GM21529 (cell line): ENCODE results near the gene PGRMC2.
A peak's percentile ranks its signal among the peaks of the same experiment; 100 is the strongest.

ENCODE experiments used
- ATAC-seq: cut with Tn5 transposase; IDR thresholded peaks from one replicate; pipeline ENCODE4 v1.9.1; 2021; ENCODE audit not compliant: unreplicated experiment

Gene PGRMC2

DNA sequence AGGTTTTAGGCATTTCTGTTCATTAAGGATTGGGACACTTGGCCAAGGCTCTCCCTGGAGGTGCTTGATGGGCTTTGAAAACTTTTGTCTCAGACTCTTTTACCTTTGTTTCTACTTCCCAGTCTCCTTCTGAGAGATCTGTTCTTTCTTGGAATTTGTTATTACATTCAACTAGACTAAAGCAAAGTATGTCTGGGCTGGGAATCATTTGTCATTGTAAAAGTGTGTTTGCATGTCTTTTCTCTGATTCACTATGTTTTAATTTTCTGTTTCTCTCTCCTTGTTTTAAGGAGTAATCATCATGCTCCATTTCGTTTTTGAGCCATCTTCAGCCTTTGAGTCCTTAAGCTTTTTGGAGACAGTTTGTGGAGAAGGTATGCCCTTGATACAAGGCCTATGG, 12.2 kb upstream of the PGRMC2 start:
- ATAC-seq: no peak

DNA sequence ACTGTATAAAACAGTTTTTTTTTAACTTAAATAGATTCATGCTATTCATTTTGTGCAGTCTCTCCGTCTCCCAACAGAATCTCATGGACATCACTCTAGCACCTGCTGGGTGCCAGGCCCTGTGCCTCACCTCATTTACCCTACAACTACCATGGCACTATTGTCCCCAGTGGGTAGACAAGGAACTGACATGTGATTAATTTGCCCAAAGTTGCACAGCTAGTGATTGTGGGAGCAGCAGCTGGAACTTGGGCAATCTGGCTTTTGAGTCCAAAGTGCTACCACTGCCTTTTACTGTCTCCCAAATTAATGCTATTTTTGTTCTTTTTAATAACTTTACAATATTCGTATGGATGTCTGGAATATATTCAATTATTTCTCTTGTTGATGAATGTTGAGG, 11.2 kb upstream of the PGRMC2 start:
- ATAC-seq: peak; percentile 63

DNA sequence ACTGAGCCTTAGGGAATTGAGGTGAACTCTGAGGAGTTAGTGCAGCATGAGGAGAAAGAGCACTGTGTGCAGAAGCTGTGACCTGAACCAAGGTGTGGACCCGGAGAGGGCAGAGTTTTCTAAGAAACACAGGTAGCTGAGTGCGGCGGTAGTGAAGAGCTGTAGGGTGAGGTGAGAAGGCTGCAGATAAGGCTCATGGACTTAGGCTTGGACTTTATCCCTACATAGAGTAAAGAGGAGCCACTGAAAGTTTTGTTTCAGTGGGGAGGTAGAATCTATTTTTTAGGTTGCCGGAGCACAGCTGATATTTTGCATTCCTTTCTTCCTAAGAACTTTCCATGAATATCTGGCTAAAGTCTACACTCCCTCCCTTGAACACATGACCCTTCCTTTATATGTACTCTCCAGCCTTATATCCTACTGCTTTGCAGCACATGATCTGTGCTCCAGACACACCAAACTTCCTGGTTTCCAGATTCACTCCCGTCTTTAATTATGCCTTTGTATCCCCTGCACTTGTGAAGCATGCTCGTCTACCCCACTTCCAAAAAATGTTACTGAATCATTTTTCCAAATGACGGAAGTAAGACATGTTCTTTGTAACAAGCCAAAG, 10.6 kb upstream of the PGRMC2 start:
- ATAC-seq: no peak

DNA sequence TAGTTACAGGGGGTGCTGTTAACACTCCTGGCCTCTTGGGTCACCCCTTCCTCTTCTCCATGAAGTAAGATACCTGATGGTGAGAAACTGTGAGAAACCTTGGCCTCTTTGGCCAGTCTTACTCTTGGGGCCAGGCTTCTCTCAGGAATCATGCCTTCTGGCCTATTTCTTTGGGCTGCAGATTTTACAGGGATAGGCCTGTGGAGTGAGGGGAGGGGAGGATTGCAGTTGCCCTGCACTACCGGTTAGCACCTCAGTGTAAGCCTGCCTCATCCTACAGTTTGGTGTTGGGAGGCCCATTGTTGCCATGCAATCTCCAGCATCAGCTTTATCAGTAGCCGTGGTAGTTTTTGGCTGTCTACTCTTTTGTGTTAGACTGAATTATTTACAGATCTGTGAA, 7.6 kb upstream of the PGRMC2 start:
- no peak for ATAC-seq

DNA sequence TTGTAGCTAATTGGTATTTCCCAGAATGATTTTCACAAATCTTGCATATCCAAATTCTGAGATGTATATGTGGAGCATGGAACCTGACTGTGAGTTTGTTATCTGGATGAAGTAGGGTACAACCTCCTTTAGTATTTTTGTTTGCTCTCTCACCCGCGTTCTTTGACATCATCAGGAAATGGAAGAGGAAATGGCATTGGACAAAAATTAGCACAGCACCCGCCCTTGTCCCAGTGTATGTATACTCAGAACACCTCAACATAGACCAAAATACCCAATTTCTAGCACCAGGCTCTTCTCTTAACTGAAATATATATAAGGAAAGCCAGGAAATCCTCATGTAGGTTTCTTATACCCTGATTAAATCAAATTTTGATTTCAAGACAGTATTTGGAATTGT, 6.9 kb upstream of the PGRMC2 start:
- ATAC-seq: no peak

DNA sequence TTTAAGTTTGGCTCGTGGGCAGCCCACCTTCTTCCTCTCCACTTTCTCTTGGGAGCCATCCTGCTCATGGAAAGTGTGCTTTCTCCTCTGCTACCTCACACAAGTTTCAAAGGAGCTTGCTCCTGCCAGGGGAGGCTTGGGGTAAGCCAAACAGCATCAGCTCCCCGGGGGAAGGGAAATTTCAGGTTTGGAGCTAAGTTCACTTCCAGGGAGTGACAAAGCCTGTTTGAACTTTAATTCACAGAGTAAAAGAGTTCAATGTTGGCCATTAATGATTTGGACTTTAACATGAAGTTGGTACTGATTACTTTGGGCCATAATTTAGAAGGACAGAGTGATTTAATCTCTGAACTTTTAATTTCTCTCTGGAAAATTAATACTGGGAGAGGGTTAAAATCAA, 4.7 kb upstream of the PGRMC2 start:
- ATAC-seq: no peak

DNA sequence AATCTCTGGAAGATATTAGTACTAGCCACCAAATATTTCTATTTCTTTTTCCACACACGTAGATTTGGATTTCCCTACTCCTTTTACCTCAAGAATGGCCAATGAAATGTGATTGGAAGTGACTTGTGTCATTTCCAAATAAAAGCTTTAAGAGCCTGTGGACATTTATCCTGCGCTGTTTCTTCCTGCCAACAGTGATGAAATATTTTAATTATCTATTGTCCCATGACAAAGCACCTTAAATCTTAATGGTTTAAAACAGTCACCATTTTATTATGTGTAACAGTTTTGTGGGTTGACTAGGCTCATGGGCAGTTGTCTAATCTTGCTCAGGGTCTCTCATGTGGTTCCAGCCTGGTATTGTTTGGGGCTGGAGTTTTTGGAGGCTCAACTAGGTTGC, 3.5 kb upstream of the PGRMC2 start:
- no peak for ATAC-seq

DNA sequence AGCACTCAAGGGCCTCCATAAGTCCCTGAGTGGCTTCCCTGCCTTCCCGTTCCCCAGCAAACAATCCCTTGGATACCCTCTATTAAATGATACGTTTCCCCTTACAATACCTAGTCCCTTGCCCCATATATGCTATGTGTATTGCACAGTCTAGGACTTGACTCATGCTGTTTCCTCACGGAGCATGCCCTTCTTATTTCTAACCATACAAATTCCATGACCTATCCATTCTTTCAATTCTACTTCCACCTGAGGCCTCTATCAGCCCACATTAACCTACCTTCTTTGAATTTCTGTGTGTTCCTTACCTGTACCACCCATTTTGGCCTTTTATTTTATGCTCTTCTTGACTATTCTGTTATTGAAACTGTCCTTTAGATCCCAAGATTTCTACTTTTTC, 2.9 kb upstream of the PGRMC2 start:
- no peak for ATAC-seq

DNA sequence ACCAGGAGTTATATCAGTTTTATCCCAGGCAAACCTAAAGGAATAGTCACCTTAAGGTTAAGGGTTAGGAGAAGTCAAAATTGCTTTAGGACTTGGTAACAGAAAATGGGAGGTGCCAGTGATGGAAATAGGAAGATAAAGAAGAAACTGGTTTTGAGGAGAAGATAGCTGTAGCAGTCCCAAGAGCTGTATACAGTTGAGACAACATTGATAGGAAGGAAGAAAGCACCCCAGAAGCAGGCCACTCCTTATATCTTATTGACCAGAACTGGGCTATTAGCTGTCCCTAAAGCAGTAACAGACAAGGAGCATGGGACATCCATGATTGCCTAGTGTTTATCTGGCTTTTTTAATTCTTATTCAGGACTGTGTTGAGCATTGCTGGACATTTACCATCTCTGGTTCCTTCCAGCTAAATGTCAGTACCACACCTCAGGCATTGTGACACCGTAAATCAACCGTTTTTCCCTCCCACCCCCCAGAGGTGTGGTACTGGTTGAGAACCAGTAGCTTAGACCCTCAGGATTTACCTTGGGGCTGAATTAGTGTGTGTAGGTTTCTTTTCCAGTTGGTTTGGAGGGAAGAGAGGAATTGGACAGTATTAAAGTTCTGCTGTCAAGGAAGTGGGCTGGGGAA, 2.0 kb upstream of the PGRMC2 start:
- ATAC-seq: no peak

DNA sequence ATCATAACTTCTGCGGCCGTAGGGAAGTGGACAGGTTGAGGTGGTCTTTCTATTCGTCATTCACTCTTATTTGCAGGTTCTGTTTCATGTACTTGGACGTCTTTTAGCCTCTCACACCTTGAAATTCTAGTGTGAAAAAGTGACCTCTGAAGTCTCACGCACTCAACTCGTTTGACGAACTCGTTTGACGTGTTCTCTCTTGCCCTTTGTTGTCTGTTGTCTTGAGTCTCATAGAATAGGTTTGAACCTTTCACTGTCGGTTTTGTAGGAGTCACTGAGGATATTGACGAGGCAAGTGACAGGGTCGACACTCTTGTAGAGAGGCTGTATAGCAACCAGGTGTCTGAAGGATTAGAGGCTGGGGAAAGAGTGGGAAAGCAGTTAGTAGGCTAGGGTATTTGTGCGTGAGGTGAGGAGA, 1.1 kb upstream of the PGRMC2 start:
- no peak for ATAC-seq

DNA sequence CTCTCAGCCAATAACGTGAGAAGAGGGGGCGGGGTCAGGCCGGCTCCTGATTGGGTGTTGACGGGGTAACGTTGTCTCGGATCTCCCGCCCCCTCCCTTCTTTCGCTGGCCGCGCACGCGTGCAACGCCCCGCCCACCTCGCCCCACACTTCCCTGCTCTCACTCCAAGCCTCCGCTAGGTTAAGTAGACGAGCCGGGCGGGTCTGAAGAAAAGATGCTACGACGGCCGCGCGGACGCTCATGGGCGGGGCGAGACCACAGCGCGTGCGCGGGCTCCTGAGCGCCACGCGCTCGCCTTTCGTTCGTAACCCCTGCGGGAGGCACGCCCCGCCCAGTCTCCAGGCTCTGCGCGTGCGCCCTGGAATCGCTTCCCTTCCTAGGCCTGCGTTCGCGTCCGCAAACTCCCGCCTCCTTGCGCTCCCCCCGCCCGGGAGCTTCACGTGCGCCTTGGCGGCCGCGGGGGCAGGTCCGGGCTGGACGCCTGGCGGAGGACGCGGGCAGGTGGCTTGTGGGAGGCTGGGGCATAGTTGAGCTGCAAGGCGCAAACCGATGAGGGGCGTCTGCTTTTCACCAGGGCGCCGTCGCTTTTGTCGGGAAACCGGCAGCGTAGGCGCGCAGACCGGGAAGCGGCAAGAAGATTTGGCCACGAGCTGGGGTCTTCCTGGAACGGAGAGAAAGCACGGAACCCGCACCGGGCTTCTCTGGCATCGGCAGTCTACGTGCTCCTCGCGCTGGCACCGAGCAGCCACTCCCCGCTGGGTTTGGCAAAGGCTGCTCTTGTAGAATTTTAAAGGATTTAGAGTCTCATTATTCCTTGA, 467 bp upstream of the PGRMC2 start:
- ATAC-seq: peak; percentile 78

DNA sequence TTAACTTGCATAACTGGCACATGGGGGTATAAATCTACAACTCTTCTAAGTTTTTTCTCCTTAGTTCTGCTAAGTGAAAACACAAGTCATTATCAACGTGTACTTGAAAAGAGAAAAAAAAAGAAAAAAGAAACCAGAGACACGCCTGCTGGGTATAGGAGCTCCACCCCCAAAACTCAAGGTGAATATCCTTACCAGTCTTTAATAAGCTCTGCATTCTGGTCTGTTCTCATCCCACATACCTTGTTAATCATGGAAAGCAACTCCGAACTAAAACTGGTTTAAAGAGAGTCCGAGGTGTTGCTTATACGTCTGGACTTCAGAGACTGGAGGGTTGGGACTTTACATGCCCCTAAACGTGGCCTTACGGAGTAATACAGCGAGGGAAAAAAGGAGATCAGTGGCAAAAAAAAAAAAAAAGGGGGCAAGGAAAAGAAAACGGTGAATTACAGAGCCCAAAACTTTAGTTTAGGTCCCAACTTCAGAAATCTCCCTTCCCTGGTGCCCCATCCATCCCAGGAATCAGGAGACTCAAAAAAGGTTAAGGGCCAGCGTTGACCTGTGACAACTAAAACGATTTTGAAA, 1.0 kb downstream of the PGRMC2 start:
- peak; percentile 17 for ATAC-seq

DNA sequence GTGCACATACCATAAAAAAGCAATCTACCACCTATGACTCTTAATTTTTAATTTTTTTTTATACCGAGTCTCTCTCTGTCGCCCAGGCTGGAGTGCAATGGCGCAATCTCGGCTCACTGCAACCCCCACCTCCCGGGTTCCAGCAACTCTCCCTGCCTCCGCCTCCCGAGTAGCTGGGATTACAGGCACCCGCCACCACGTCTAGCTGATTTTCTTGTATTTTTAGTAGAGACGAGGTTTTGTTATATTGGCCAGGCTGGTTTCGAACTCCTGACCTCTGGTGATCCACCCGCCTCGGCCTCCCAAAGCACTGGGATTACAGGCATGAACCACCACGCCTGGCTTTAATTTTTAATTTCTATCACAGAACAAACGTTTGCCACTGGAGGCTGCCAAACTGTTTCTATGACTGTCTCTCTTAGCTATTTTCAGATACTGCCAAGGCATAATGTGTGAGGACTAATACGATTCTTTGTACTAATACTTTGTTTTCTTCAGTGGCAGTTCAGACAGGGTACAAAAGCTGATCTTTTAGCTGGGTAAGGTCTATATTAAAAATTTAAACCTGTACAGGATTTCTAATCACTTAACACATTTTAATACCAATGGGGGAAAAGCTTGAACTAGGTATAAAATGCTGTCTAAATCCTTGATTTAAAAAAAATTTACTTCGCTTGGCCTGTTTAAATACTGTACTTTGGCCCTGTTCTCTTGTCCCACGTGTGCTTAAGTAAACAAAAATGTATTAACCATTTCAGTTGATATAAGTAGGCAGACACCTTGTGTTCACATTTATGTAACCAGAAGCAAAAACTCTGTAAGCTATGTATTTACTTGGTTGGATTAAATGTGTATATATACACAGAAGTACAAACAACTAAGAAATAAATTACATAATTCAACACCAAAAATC, 2.3 kb downstream of the PGRMC2 start:
- ATAC-seq: no peak

DNA sequence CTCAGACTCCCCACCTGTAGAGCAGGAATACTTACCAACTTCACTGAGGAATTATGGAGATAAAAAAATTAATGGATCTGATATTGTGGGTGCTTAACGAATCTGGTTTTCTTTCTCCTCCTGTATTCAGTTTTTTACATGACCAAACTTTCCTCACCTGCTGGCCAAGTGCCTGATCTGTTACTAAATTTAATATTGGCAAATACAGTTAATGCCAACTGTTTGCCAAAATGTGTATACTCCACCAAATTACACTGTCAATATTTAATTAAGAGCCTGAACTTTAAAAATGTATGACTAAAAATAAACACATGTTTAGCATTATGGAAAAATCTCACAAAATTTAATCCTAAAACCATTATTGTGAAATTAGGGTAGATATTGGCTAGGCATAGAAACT, 3.3 kb downstream of the PGRMC2 start:
- no peak for ATAC-seq

DNA sequence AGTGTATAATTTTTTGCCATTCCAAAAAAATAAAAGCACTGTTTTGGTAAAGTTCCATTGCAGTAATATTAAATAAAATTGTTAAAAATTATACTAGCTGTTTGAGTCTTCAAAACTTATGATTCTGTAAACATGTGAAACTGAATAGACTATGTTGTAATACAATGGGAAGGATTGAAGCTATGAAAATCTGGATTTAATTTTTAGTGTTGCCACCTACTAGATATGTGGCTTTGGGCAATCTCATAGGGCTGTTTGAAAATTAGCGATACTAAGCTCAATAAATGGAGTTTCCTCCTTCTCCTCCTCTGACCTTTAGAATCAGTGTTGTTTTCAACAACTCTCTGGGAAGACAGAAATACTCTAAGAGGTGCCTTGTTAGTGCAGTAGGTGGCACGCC, 4.5 kb downstream of the PGRMC2 start:
- no peak for ATAC-seq

DNA sequence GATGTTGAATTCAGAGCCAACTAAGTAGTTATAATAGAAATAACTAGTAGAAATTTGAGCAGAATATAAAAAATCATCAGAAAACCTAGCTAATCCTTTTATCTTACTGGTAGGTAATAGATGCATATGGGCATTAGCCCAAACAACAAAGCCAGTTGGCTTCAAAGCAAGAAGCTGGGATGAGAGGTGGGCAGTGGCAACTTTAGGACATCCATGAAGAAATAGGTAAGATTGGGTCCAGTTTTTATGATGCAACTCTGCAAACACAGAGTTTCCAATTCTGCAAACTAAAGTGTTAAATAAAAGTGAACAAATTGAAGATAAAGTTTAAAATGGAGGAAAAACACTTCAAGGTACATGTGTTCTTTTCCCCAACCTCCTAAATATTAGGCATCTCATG, 5.1 kb downstream of the PGRMC2 start:
- ATAC-seq: no peak

DNA sequence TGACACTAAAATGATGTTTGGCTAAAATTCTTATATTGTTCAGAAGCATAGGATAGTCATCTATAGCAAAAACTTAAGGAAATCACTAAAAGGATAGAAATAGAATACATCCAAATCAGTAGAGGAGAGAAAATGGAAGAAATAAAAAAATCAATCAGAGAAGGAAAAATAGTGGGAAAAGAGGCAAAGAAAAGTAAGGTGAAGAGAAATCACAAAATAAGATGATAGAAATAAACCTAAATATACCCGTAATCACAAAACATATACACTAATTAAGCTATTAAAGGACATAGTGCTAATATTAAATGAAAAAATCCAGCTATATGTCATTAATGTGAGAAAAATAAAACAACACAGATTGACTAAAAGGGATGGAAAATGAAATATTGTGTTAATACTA, 6.3 kb downstream of the PGRMC2 start:
- ATAC-seq: no peak

DNA sequence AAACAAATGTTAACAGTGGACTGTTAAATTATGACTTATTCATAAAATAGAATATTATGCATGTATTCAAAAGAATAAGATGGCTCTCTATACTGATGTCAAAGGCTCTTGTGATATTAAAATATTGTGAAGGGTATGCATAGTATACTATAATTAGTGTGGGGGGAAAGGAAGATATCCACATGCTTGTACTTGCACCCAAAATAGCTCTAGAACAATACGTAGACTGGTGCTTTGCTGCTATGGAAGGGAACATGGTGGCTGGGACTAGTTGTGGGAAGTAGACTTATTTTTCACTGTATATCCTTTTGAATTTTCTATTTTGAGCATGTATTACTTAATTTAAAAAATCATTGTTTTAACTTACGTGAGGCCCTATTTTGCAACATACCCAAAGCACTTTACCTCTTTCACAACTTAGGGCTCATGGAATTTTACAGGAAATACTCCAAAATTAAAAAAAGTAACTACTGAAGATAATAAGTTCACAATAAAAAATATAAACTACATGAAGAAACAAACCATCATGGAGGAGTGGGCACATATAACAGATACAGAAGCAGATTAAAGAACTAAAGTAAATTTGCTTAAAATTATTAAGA, 7.9 kb downstream of the PGRMC2 start:
- ATAC-seq: no peak

DNA sequence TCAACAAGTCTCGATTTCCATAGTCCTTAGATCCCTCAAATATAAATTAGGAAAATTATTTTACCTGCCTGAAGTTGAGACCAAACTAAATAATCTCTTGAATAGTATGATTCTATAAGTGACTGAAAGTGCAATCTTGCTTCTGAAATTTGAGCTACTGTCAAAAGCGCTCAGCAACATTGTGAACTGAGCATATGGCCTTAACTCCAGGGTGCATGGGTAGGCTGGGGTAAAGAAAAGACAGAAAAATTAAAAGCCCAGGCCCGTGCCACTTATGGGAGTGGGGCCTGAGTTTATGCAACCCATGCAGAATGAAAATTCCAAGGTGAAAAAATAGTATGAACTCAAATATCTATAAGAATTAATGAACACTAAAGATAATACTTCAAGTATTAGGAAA, 9.8 kb downstream of the PGRMC2 start:
- ATAC-seq: no peak

DNA sequence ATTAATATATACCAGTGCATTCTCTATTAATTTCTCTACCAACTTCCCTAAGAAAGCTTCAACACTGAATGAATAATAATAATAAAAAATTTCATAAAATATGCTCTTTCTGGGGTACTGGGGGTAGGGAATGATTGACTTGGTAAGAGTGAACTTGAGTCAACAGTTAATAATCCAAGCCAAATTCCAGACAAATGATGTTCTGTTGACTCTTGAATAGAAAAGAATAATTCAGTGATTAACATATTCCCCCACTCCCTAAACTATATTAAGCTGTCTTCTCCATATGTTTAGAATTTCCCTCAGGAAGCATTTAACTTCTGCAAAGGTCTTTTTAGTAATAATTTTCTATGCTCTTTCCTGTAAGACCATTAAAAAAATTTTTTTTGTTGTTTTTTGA, 12.3 kb downstream of the PGRMC2 start:
- ATAC-seq: no peak

DNA sequence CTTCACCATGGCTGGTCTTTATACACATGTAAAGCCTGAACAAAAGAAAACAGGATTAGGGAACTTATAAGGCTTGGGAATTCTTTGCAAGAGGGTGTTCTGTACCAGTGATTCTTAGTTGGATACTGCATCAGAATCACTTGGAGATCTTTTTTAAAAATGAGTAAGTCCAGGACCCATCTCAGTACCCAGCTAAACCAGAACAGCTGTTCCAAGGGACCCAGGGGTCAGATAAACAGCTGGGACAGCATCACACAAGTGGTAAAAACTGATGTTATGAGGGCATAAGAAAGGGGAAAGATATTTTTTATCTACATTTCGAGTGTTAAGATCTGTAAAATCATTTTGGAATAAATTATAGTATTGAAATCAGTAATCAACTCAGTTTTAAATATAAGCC, 16.1 kb downstream of the PGRMC2 start:
- ATAC-seq: no peak
